HG02943 (cell line): ENCODE results near the gene TREML1.

ENCODE experiments used
- ATAC-seq: cut with Tn5 transposase; IDR thresholded peaks from one replicate; pipeline ENCODE4 v1.9.1; 2021; ENCODE audit warnings: mild to moderate bottlenecking, low read depth, moderate library complexity; ENCODE audit not compliant: unreplicated experiment

TREML1 gene

DNA sequence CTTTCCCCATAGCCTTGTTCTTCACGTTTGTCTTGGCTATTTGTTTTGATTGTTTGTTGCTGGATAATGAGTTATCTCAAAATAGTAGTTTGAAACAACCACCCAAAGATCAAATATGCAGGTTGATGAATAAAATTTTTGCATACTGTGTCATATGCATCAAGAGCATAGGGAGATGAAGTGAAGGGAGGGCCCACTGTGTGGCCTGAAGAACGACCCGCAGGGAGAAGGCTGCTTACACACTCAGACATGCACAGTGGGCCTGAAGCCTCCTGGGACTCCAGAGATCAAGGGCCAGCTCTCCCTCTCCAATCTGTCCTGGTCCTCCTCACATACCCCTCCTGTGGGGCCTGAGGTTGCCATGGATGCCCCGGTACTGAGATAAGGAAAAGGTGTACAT, 25.0 kb upstream of the TREML1 start:
- ATAC-seq, result no peak

DNA sequence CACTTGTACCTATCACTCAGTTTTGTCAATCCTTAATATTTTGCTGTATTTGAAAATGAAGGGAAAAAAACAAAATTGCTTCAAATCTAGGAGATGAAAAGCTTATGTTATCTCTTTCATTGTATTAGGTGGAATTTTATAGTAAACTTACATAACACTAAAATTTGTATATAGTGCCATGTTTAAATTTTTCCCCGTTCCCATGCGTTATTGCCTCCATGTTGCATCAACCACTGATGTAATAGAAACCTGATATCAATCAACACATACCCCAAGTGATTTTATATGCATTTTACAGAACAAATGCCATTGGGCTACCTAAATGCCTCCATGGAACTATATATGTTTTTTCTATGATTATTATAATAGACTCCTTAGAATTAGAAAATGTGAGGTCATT, 23.5 kb upstream of the TREML1 start:
- no peak for ATAC-seq

GRCh38 chr6:41177287-41177686, 23.1 kb upstream of the TREML1 start:
- no peak for ATAC-seq

DNA sequence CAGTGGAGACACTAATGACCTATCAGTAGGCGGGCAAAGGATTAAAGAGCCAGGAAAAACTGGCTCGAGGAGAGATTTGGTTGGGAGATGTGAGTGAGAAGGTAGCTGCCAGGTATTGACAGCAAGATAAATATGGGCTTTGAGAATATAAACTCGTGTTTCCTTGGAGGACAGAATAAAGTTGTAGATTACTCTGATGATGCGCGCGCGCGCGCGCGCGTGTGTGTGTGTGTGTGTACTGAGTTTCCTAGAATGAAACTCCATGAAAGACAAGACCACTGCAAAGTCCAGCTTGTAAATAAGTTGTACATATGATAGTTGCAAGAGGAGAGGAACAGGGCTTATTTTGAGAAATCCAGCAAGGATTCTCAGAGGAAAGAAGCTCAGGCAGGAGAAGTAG, 22.0 kb upstream of the TREML1 start:
- ATAC-seq, result no peak

GRCh38 chr6:41175084-41175483, 20.9 kb upstream of the TREML1 start:
- ATAC-seq, result no peak

- ATAC-seq, result no peak
These were observed 20.5 kb upstream of the TREML1 start for GRCh38 chr6:41174610-41175009.

GRCh38 chr6:41171908-41172307, 17.8 kb upstream of the TREML1 start:
- ATAC-seq, result no peak

- no peak for ATAC-seq
These were observed 16.5 kb upstream of the TREML1 start for GRCh38 chr6:41170547-41171160.

- no peak for ATAC-seq
These were observed 13.2 kb upstream of the TREML1 start for GRCh38 chr6:41167173-41167963.

DNA sequence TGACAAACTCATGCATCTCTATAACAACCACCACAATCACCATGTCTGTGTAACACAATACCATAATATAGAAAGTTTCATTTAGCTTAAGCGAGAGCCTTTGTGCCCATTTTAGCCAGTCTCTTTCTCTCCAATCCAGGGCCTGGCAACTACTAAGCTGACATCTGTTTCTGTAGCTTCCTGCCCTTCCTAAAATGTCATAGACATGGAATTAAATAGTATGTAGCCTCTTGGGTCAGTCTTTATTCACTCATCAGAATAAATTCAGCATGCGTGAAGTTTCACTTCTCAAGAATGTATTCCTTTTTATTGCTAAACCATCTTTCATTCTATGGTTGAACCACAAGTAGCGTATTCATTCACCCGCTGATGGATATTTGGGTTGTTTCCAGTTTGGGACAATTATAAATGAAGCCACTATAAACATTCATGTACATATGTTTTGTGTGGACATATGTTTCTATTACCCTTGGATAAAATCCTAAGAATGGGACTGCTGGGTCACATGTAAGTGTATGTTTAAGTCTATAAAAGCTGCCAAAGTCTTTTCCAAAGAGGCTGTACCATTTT, 10.5 kb upstream of the TREML1 start:
- no peak for ATAC-seq

GRCh38 chr6:41163419-41163717, 9.2 kb upstream of the TREML1 start:
- ATAC-seq, result no peak

- ATAC-seq, result no peak
These were observed 8.7 kb upstream of the TREML1 start, which contains the start of gene TREM2 for GRCh38 chr6:41162687-41163418. Gene TREM2, minus strand, starts transcription at chr6:41163116. Its CDS starts 34 bp downstream, at chr6:41163082.

DNA sequence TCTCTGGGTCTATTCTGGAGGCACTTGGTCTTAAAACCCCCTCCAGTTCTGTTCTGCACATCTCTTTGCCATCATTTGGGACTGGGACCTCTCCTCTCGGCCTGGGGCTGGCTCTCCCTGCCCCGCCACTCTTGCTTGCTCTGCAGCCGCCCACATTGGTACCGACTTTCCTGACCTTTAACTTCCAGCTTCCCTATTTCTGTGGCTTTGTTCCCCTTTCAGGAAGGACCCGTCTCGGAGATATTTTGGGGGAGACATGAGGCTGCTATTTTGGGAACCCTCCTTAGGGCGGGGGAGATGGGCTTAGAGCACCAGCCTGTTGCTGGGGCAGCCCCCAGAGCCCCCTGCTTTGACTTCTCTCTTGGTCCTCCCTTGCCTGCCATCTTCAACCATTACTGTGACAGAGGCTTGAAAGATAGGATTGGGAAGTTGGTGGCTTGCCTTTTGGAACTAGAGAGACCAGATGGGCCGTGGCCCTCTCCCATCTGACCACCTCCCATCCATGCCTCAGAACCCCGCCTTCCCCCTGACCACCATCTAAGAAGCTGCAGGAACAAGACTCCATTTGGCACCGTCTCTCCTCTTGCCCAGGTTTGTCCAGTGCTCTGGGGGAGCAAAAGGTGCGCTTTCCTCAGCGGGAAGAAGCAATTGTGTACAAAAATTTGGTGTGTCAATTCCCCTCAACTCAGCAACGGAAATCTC, 7.9 kb upstream of the TREML1 start:
- ATAC-seq, result no peak

DNA sequence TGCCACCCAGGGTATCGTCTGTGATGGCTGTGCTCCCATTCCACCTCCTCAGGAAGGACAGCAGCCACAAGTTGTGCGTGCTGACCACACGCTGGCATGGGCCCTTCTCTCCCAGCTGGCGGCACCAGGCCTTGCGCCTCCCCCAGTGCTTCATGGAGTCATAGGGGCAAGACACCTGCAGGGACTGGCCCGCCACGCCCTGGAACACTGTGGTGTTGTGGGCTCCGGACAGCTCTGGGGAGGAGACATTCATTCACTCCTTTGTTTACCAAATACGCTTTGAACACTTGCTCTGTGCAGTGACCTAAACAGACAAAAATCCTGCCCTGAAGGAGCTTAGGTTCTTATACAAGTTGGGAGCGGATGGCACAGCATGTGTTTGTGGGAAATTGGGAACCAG, 7.2 kb upstream of the TREML1 start:
- ATAC-seq, result no peak

- ATAC-seq, result no peak
These were observed 6.8 kb upstream of the TREML1 start for GRCh38 chr6:41160933-41161332.

GRCh38 chr6:41159415-41160082, 5.4 kb upstream of the TREML1 start:
- ATAC-seq, result no peak

- no peak for ATAC-seq
These were observed 3.2 kb upstream of the TREML1 start for GRCh38 chr6:41157323-41157722.

GRCh38 chr6:41156771-41157170, 2.6 kb upstream of the TREML1 start:
- no peak for ATAC-seq

DNA sequence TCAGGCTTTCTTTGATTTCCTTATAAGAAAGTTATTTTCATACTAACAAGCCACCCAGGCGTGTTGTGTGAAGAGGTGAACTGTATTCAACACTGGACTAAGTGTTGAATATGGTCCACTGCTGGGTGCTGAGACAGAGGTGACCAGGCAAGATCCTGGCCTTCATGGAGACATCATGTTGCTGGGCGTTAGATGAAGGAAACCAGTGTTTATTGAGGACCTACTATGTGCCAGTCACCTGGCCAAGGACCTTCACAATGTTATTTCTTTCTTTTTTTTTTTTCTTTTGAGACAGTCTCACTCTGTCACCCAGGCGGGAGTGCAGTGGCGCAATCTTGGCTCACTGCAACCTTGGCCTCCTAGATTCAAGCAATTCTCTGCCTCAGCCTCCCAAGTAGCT, 1.9 kb upstream of the TREML1 start:
- no peak for ATAC-seq

GRCh38 chr6:41155132-41155805, 1.1 kb upstream of the TREML1 start:
- no peak for ATAC-seq
